ENCODE measurements around the gene RRP15. TPM values are rescaled to one million over a fixed set of nuclear protein-coding genes. Genes with fewer than 3 reads are reported as not detected.
A peak's percentile ranks its signal among the peaks of the same experiment; 100 is the strongest.

The RRP15 gene
- total RNA-seq, 1 experiment from 2014 or later: 32.1 TPM

DNA sequence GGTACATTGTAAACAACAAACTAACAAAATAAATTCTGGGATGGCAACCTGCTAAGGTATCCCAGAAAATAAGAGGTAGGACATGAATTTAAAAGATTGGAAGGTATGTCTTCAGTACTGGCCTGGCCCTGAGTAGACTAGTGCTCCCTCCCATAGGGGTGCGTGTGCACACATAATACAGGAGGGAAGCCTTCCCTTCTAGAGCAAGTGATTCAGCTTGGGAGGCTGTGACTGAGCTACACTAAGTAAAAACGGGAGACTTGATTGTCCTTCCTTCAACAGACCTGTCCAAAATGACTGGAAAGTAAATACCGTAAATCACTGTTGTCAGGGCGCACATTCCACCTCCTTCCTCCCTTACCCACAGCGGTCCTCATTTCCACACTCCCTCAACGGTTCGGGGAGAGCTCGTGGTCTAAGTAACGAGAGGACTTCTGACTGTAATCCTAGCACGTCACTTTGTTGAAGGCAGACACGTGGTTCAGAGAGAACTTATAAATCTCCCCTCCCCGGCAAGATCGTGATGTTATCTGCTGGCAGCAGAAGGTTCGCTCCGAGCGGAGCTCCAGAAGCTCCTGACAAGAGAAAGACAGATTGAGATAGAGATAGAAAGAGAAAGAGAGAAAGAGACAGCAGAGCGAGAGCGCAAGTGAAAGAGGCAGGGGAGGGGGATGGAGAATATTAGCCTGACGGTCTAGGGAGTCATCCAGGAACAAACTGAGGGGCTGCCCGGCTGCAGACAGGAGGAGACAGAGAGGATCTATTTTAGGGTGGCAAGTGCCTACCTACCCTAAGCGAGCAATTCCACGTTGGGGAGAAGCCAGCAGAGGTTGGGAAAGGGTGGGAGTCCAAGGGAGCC, 60.0 kb downstream of the RRP15 start, which contains the start of gene TGFB2:
TSS of gene TGFB2 (plus strand) at position 523 of the 859 bp plus-strand sequence. CDS start 1,366 bp downstream, outside the sequence.
- in situ Hi-C loops (cut with HindIII; ENCODE audit: low pct_unique_long_range_greater_than_20kb, low sequenced_read_pairs) (no loop called here), intact Hi-C loops (cut with micrococcal nuclease; ENCODE audit: unreplicated experiment) (loop anchor here (5.0 kb wide), 1 partner anchor 117 kb away; no protein-coding TSS in a partner anchor)
- TF ChIP-seq REST (IDR thresholded peaks at IDR 0.05; ENCODE audit: insufficient read depth in 1 of 2, low read depth in 2 of 2, low read length in 1 of 2) (no peak), POLR2AphosphoS5 (IDR thresholded peaks at IDR 0.05; ENCODE audit: low read depth, low read length) (peak; percentile 67)
- Histone ChIP-seq H3K36me3 (ENCODE audit: control insufficient read depth, insufficient read depth, low read length) (no peaks in the 10 kb centered on the region; the same call in 1 of the 2 replicates), H3K9me3 (ENCODE audit: control insufficient read depth, insufficient read depth, low read depth, low read length) (no peaks in the 10 kb centered on the region), H3K4me3 (ENCODE audit: low read depth in 2 of 2, low read length in 2 of 2) (peak within 1 kb of the TSS; percentile 97 to 98), H3K4me1 (ENCODE audit: control insufficient read depth, insufficient read depth, low read length) (peaks cover 24% of the 10 kb centered on the region), H3K27ac (ENCODE audit: low read length) (peak within 1 kb of the TSS; percentile 100), H3K27me3 (ENCODE audit: control insufficient read depth, insufficient read depth, low read length) (no peaks in the 10 kb centered on the region)
- ATAC-seq (peak; percentile 70), DNase-seq (ENCODE audit: low read depth, low spot score) (peak; percentile 92)
- POLR2A ChIA-PET: interaction anchor here (0.5 to 0.7 kb wide), 6 partner anchors 9 to 815 kb away, joined by 3 to 12 read pairs (median 4); no protein-coding TSS in a partner anchor
- TSS peak; percentile 86 for BruUV-seq (replicated peaks)
- CTCF ChIA-PET: interaction anchor here (0.6 kb wide), 1 partner anchor 534 kb away, joined by 5 read pairs; no protein-coding TSS in a partner anchor

GRCh38 chr1:218345673-218346390, 60.7 kb downstream of the RRP15 start:
- POLR2A ChIA-PET: interaction anchor here (0.5 to 0.7 kb wide), 4 partner anchors 54 to 814 kb away, joined by 3 to 8 read pairs (median 4); no protein-coding TSS in a partner anchor
- peak; percentile 80 for ATAC-seq
- H3K9me3 ChIP-seq (ENCODE audit: control insufficient read depth, insufficient read depth, low read depth, low read length): no peaks in the 10 kb centered on the region
- TF ChIP-seq TCF7L2 (IDR thresholded peaks at IDR 0.05; ENCODE audit: low read depth, low read length): peak; percentile 62
- no peak for TF ChIP-seq CTCF (IDR thresholded peaks at IDR 0.05)
- peak in 1 of 2 experiments; percentile 26; a peak in 1 of 4 replicates for TF ChIP-seq REST (IDR thresholded peaks at IDR 0.05; ENCODE audit: insufficient read depth in 1 of 2, low read depth in 2 of 2, low read length in 1 of 2)
- peak; percentile 76 for TF ChIP-seq POLR2AphosphoS5 (IDR thresholded peaks at IDR 0.05; ENCODE audit: low read depth, low read length)
- TF ChIP-seq SIN3A (IDR thresholded peaks at IDR 0.05; ENCODE audit: borderline replicate concordance, insufficient read depth, low read depth, low read length): peak; percentile 71; the same call in 1 of the 2 replicates
- intact Hi-C loops (cut with micrococcal nuclease; ENCODE audit: unreplicated experiment) (loop anchor here (5.0 kb wide), 1 partner anchor 116 kb away; no protein-coding TSS in a partner anchor), in situ Hi-C loops (cut with HindIII; ENCODE audit: low pct_unique_long_range_greater_than_20kb, low sequenced_read_pairs) (no loop called here)
- peak overlapping the region; percentile 97 to 98 for H3K4me3 ChIP-seq (ENCODE audit: low read depth in 2 of 2, low read length in 2 of 2)
- no peaks in the 10 kb centered on the region for H3K27me3 ChIP-seq (ENCODE audit: control insufficient read depth, insufficient read depth, low read length)
- no peaks in the 10 kb centered on the region; the same call in 1 of the 2 replicates for H3K36me3 ChIP-seq (ENCODE audit: control insufficient read depth, insufficient read depth, low read length)
- no TSS peak for BruUV-seq (replicated peaks)
- peak overlapping the region; percentile 100 for H3K27ac ChIP-seq (ENCODE audit: low read length)
- CTCF ChIA-PET: no interaction called here
- H3K4me1 ChIP-seq (ENCODE audit: control insufficient read depth, insufficient read depth, low read length): peaks cover 31% of the 10 kb centered on the region
- DNase-seq (ENCODE audit: low read depth, low spot score): no peak

Measured in Panc1 (cell line).